AG10803 (cell line): Measurements from ENCODE around the gene MRPS31.

Experiments used
- DNase-seq: peaks from one replicate; pipeline ENCODE4 v3.0.0; 2010; ENCODE audit warnings: low read depth
- H3K4me3 ChIP-seq: 2 replicates; pipeline ENCODE4 v1.5.1; 2011; ENCODE audit warnings: mild to moderate bottlenecking, low read length, control low read depth
- TF ChIP-seq, protein P1 (sequence below): conservative IDR thresholded peaks from 2 replicates; pipeline ENCODE4 v1.5.1; 2011; ENCODE audit warnings: mild to moderate bottlenecking, low read length, control low read depth, inconsistent platforms

The MRPS31 gene

GRCh38 chr13:40798380-40798779, 27.4 kb upstream of the MRPS31 start:
- TF ChIP-seq, protein P1, sequence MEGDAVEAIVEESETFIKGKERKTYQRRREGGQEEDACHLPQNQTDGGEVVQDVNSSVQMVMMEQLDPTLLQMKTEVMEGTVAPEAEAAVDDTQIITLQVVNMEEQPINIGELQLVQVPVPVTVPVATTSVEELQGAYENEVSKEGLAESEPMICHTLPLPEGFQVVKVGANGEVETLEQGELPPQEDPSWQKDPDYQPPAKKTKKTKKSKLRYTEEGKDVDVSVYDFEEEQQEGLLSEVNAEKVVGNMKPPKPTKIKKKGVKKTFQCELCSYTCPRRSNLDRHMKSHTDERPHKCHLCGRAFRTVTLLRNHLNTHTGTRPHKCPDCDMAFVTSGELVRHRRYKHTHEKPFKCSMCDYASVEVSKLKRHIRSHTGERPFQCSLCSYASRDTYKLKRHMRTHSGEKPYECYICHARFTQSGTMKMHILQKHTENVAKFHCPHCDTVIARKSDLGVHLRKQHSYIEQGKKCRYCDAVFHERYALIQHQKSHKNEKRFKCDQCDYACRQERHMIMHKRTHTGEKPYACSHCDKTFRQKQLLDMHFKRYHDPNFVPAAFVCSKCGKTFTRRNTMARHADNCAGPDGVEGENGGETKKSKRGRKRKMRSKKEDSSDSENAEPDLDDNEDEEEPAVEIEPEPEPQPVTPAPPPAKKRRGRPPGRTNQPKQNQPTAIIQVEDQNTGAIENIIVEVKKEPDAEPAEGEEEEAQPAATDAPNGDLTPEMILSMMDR: no peak
- H3K4me3 ChIP-seq: no peak overlapping the region
- no peak for DNase-seq

- no peak overlapping the region for H3K4me3 ChIP-seq
- TF ChIP-seq, protein P1: no peak
- DNase-seq: no peak
Measured at GRCh38 chr13:40796649-40797048, 25.7 kb upstream of the MRPS31 start.

DNA sequence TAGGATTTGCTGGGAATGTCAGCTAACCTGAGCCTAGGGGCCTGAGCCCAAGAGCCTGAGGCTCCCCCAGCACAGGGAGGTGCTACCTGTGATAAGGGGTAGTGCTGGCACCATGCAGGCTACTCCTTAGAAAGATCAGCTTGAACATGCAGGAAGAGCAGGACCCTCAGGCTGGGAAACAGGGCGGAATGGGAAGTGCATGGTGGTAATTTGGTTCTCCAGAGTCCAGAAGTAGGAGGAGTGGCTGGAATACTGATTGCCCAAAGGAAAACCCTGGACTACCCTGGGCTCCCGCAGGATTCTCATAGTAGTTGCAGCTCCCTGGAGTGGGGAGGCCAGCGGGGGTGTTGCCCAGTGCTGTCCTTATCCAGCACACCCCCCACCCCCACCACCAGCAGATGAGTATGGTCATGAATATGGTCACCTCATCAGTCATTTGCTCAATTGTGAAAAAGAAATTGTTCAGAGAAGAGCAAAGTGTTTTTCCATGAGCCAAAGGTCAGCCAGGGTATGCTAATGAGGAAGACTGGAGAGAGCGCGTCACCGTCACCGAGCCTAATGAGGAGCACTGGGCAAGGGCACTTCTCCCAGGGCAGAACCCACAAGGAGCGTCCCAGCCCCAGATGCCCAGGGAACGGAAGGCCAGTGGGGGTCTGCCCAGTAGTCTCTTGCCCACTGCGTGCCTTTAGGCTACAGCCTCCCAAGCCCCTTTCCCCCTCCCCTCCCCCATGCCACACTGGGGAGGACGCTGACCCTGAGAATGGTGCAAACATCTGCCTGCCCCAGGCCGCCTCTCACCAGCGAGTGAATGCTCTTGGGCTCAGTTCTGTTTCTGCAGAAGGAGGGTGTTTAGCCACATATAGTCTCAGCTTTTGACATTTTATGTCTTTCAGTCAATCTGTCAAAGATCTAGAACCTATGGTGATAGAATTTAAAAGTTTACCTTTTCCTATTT, 23.7 kb upstream of the MRPS31 start:
- no peak for DNase-seq
- TF ChIP-seq, protein P1: no peak
- H3K4me3 ChIP-seq: no peak overlapping the region

GRCh38 chr13:40793339-40793738, 22.3 kb upstream of the MRPS31 start:
- no peak overlapping the region for H3K4me3 ChIP-seq
- TF ChIP-seq, protein P1: no peak
- DNase-seq: no peak

GRCh38 chr13:40792284-40793051, 21.5 kb upstream of the MRPS31 start:
- TF ChIP-seq, protein P1: no peak
- no peak overlapping the region for H3K4me3 ChIP-seq
- DNase-seq: no peak

GRCh38 chr13:40790154-40790616, 19.2 kb upstream of the MRPS31 start:
- DNase-seq: peak; percentile 30
- TF ChIP-seq, protein P1: no peak
- H3K4me3 ChIP-seq: peak overlapping the region; percentile 75
